ENCODE results near the gene FLOT1.

Gene FLOT1

DNA sequence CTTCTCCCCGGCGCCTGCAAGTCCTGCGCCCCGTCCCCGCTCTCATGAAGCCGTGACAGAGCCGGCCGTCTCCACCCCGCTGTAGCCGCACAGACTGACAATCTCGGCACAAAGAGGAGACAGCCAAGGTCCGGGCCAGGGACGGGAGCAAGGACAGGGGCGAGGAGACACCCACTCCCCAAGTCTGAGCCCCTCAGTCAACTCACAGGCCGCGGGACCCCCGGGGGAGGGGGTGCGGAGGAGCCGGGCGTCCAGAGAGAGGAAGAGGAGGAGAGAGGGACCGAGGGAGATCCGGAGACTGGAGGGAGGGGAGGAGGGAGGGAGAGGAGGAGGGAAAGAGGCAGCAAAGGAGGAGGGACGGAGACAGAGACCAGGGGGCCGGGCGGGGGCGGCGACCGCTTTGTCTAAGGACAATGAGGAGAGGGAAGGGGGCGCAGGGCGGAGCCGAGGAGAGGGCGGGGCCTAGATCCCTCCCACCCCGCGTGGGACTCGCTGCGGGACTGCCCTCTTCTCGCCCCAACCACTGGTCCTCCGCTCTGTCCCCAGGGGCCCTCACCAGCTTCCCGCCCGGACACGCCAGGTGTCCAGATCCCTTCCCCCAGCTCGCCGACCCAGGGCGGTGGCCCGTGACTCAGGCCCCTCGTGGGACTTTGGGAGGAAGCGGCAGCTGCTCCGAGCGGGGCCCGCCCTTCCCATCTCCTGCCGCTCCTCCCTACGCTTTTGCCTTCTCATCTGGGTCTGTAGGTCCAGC, 55.4 kb downstream of the FLOT1 start (continued):
- TF ChIP-seq ZNF426 (tag by site-specific recombination; IDR thresholded peaks at IDR 0.05): no peak
- TF ChIP-seq ZEB2 (tag by site-specific recombination; IDR thresholded peaks at IDR 0.05): peak; percentile 90
- peak; percentile 19; the same call in 1 of the 2 replicates for TF ChIP-seq GLI4 (tag by site-specific recombination; IDR thresholded peaks at IDR 0.05)
- TF ChIP-seq ZNF223 (tag by site-specific recombination; IDR thresholded peaks at IDR 0.05): no peak
- TF ChIP-seq OSR2 (tag by site-specific recombination; IDR thresholded peaks at IDR 0.05): no peak
- TF ChIP-seq ZNF354C (tag by site-specific recombination; IDR thresholded peaks at IDR 0.05; ENCODE audit: borderline replicate concordance, low read depth): no peak
- TF ChIP-seq, protein P1, sequence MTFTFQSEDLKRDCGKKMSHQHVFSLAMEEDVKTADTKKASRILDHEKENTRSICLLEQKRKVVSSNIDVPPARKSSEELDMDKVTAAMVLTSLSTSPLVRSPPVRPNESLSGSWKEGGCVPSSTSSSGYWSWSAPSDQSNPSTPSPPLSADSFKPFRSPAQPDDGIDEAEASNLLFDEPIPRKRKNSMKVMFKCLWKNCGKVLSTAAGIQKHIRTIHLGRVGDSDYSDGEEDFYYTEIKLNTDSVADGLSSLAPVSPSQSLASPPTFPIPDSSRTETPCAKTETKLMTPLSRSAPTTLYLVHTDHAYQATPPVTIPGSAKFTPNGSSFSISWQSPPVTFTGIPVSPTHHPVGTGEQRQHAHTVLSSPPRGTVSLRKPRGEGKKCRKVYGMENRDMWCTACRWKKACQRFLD (tag by site-specific recombination; IDR thresholded peaks at IDR 0.05): no peak
- peak; percentile 91 for TF ChIP-seq ZFHX2 (tag by site-specific recombination; conservative IDR thresholded peaks at IDR 0.05)
- TF ChIP-seq ZNF433 (tag by site-specific recombination; IDR thresholded peaks at IDR 0.05; ENCODE audit: low read depth): no peak
- TF ChIP-seq REPIN1 (tag by site-specific recombination; IDR thresholded peaks at IDR 0.05; ENCODE audit: low read depth): no peak; the same call in 1 of the 2 replicates
- TF ChIP-seq MZF1 (tag by site-specific recombination; IDR thresholded peaks at IDR 0.05; ENCODE audit: borderline replicate concordance): no peak
- no peak for TF ChIP-seq ZNF311 (tag by site-specific recombination; IDR thresholded peaks at IDR 0.05; ENCODE audit: borderline replicate concordance)
- TF ChIP-seq EGR2 (tag by site-specific recombination; IDR thresholded peaks at IDR 0.05; ENCODE audit: low read depth): peak; percentile 94
- TF ChIP-seq TRIM28 (IDR thresholded peaks at IDR 0.05; ENCODE audit: borderline replicate concordance, low read length): no peak
- TF ChIP-seq ZNF274 (IDR thresholded peaks at IDR 0.05; ENCODE audit: low read length): no peak
- TF ChIP-seq ZNF274 (tag by site-specific recombination; IDR thresholded peaks at IDR 0.05; ENCODE audit: borderline replicate concordance): no peak
- no peak for TF ChIP-seq ZNF514 (tag by site-specific recombination; IDR thresholded peaks at IDR 0.05)
- TF ChIP-seq ZNF76 (tag by site-specific recombination; IDR thresholded peaks at IDR 0.05; ENCODE audit: borderline replicate concordance, low read depth): no peak; the same call in 1 of the 2 replicates
- TF ChIP-seq ZNF24 (tag by site-specific recombination; IDR thresholded peaks at IDR 0.05): peak; percentile 65
- no peak for TF ChIP-seq ZNF174 (tag by site-specific recombination; IDR thresholded peaks at IDR 0.05)

DNA sequence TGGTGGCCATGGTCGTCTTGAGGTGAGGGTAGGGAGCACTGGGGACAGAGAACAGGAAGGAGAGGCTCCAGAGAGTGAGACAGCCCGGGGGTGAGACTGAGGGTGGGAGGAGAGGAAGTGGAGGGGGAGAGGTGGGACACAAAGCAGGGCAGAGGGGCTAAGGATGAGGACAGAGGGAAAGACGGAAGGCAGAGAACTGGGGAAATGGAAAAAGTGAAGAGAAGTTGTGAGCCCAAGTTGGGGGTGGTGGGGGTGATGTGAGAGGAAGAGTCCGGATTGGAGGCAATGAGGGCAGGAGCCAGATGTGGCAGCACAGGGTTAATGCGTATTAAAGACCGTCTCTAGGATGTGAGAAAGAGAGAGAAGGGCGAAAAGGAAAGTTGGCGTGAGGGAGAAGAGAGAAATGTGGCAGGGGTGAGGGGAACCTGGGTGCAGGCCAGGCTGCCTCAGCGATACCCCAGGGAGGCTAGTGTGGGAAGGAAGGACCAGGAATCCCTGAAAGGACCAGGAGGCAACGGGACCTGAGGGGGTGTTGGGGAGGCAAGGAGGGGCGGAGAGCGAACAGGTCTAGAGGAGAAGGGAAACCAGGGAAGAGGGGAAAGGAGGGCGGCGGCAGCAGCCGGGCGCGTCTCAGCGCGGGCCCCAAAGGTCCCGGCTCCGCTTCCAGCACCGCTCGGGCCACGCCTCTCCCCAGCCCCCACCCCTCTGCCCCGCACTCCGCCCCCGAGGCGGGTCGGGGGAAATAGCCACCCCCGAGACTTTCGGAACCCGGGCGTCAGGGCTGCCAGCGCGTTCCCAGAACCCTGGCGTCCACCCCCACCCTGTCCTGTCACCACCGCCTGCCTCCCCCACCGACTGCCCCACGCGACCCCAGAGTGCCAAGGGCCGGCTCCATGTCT, 56.2 kb downstream of the FLOT1 start, which contains the start of gene PPP1R18:
Gene PPP1R18 (minus strand): TSS at position 637 of the 899 bp plus-strand sequence. CDS start 627 bp downstream, at position 10.
- Histone ChIP-seq H3K9me3 (ENCODE audit: control insufficient read depth, insufficient read depth, low read depth, low read length) (no peaks in the 10 kb centered on the region), H3K4me1 (ENCODE audit: control insufficient read depth, insufficient read depth, low read length) (peaks cover 30% of the 10 kb centered on the region), H3K4me3 (ENCODE audit: low read depth, low read length) (peak within 1 kb of the TSS; percentile 52), H3K27ac (ENCODE audit: extremely low read depth, low read depth, low read length) (peak within 1 kb of the TSS; percentile 94), H3K36me3 (ENCODE audit: control insufficient read depth in 2 of 2, insufficient read depth in 1 of 2, low read length in 2 of 2) (peaks cover 0 to 8% of the 10 kb centered on the region in 2 experiments; a peak in 2 of 3 replicates)
- CTCF ChIA-PET: interaction anchor here (19.6 kb wide), 1 partner anchor 40 kb away, joined by 692 read pairs; the partner anchor contains the start of genes MDC1 and TUBB
- POLR2A ChIA-PET: interaction anchor here (1.0 to 7.6 kb wide), 2 partner anchors 36 to 44 kb away, joined by 4 to 120 read pairs; partner anchors contain the start of gene TUBB
- TF ChIP-seq ZSCAN23 (tag by site-specific recombination; IDR thresholded peaks at IDR 0.05) (no peak), ZNF155 (tag by site-specific recombination; IDR thresholded peaks at IDR 0.05) (no peak), KLF7 (tag by site-specific recombination; IDR thresholded peaks at IDR 0.05; ENCODE audit: borderline replicate concordance) (peak; percentile 60), TRIM28 (IDR thresholded peaks at IDR 0.05; ENCODE audit: borderline replicate concordance, low read length) (no peak), ZNF501 (tag by site-specific recombination; IDR thresholded peaks at IDR 0.05) (no peak), ZNF610 (tag by site-specific recombination; IDR thresholded peaks at IDR 0.05; ENCODE audit: borderline replicate concordance) (no peak), ZNF433 (tag by site-specific recombination; IDR thresholded peaks at IDR 0.05; ENCODE audit: low read depth) (0 out of 2 replicates have a peak, but pooled peaks have one; percentile 13)
- TF ChIP-seq, protein P2, sequence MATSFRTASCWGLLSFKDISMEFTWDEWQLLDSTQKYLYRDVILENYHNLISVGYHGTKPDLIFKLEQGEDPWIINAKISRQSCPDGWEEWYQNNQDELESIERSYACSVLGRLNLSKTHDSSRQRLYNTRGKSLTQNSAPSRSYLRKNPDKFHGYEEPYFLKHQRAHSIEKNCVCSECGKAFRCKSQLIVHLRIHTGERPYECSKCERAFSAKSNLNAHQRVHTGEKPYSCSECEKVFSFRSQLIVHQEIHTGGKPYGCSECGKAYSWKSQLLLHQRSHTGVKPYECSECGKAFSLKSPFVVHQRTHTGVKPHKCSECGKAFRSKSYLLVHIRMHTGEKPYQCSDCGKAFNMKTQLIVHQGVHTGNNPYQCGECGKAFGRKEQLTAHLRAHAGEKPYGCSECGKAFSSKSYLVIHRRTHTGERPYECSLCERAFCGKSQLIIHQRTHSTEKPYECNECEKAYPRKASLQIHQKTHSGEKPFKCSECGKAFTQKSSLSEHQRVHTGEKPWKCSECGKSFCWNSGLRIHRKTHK (tag by site-specific recombination; IDR thresholded peaks at IDR 0.05): no peak
- TF ChIP-seq, protein P3, sequence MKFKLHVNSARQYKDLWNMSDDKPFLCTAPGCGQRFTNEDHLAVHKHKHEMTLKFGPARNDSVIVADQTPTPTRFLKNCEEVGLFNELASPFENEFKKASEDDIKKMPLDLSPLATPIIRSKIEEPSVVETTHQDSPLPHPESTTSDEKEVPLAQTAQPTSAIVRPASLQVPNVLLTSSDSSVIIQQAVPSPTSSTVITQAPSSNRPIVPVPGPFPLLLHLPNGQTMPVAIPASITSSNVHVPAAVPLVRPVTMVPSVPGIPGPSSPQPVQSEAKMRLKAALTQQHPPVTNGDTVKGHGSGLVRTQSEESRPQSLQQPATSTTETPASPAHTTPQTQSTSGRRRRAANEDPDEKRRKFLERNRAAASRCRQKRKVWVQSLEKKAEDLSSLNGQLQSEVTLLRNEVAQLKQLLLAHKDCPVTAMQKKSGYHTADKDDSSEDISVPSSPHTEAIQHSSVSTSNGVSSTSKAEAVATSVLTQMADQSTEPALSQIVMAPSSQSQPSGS (tag by site-specific recombination; IDR thresholded peaks at IDR 0.05; ENCODE audit: low read depth): no peak
- TF ChIP-seq, protein P4, sequence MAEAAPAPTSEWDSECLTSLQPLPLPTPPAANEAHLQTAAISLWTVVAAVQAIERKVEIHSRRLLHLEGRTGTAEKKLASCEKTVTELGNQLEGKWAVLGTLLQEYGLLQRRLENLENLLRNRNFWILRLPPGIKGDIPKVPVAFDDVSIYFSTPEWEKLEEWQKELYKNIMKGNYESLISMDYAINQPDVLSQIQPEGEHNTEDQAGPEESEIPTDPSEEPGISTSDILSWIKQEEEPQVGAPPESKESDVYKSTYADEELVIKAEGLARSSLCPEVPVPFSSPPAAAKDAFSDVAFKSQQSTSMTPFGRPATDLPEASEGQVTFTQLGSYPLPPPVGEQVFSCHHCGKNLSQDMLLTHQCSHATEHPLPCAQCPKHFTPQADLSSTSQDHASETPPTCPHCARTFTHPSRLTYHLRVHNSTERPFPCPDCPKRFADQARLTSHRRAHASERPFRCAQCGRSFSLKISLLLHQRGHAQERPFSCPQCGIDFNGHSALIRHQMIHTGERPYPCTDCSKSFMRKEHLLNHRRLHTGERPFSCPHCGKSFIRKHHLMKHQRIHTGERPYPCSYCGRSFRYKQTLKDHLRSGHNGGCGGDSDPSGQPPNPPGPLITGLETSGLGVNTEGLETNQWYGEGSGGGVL (tag by site-specific recombination; IDR thresholded peaks at IDR 0.05): peak; percentile 50; the same call in 1 of the 2 replicates
